AG10803 (cell line): Measurements from ENCODE around the gene GPR135.
A peak's percentile ranks its signal among the peaks of the same experiment; 100 is the strongest.

Experiments
- DNase-seq: peaks from one replicate; pipeline ENCODE4 v3.0.0; 2010; ENCODE audit warnings: low read depth
- H3K4me3 ChIP-seq: 2 replicates; pipeline ENCODE4 v1.5.1; 2011; ENCODE audit warnings: mild to moderate bottlenecking, low read length, control low read depth
- CTCF ChIP-seq: conservative IDR thresholded peaks from 2 replicates; pipeline ENCODE4 v1.5.1; 2011; ENCODE audit warnings: mild to moderate bottlenecking, low read length, control low read depth, inconsistent platforms

GPR135 gene

GRCh38 chr14:59424341-59425071 lies 40.7 kb downstream of the GPR135 start:
- no peak overlapping the region for H3K4me3 ChIP-seq
- no peak for TF ChIP-seq CTCF
- DNase-seq = peak; percentile 4

- DNase-seq = no peak
- TF ChIP-seq CTCF = no peak; the same call in 1 of the 2 replicates
- H3K4me3 ChIP-seq = no peak overlapping the region
These were observed 42.9 kb downstream of the GPR135 start for GRCh38 chr14:59422069-59422881.

- TF ChIP-seq CTCF = no peak
- no peak overlapping the region for H3K4me3 ChIP-seq
- no peak for DNase-seq
These were observed 45.9 kb downstream of the GPR135 start for GRCh38 chr14:59419303-59419702.

GRCh38 chr14:59417311-59417710 lies 47.9 kb downstream of the GPR135 start:
- no peak overlapping the region for H3K4me3 ChIP-seq
- no peak for DNase-seq
- TF ChIP-seq CTCF = no peak

- DNase-seq = no peak
- H3K4me3 ChIP-seq = no peak overlapping the region
- TF ChIP-seq CTCF = no peak
These were observed 49.2 kb downstream of the GPR135 start for GRCh38 chr14:59415836-59416602.
